Spleen (tissue), 11 donors: ENCODE results near the gene BANP. TPM values are rescaled to one million over a fixed set of nuclear protein-coding genes. Genes with fewer than 3 reads are reported as not detected.
A peak's percentile ranks its signal among the peaks of the same experiment; 100 is the strongest.

Experiments
- DNase-seq: peaks from one replicate; pipeline ENCODE4 v3.0.0-alpha.2; 2020
- H3K27ac ChIP-seq, 8 donors: fragments of 200-600 bp; sonication (generic) in 7 of 8; 1 replicate in 4 of 8; 2 replicates in 4 of 8; pipeline versions ENCODE4 v1.5.0 to v1.8.0; 2016 to 2021; ENCODE audit warnings: inconsistent platforms in 4 of 8, mild to moderate bottlenecking in 4 of 8, moderate library complexity in 1 of 8
- H3K27me3 ChIP-seq, 7 donors: fragments of 200-600 bp; sonication (generic) in 6 of 7; replicated peaks in 1 of 7; 1 replicate in 4 of 7; 2 replicates in 3 of 7; pipeline versions ENCODE4 v1.5.0 to v1.8.0; 2016 to 2021; ENCODE audit warnings: inconsistent platforms in 3 of 7, mild to moderate bottlenecking in 1 of 7
- H3K36me3 ChIP-seq, 6 donors: fragments of 200-600 bp; sonication (generic) in 5 of 6; 1 replicate in 4 of 6; 2 replicates in 2 of 6; pipeline versions ENCODE4 v1.5.0 to v1.8.0; 2016 to 2021; ENCODE audit warnings: inconsistent platforms in 2 of 6
- H3K4me1 ChIP-seq, 6 donors: fragments of 200-600 bp; sonication (generic) in 5 of 6; 1 replicate in 3 of 6; 2 replicates in 3 of 6; pipeline versions ENCODE4 v1.5.0 to v1.8.0; 2016 to 2021; ENCODE audit warnings: inconsistent platforms in 3 of 6
- H3K4me3 ChIP-seq, 8 donors: fragments of 200-600 bp; sonication (generic) in 7 of 8; 1 replicate in 4 of 8; 2 replicates in 4 of 8; pipeline versions ENCODE4 v1.5.0 to v1.8.0; 2016 to 2021; ENCODE audit warnings: inconsistent platforms in 4 of 8, mild to moderate bottlenecking in 4 of 8, moderate library complexity in 2 of 8
- H3K9me3 ChIP-seq, 8 donors: fragments of 200-600 bp; sonication (generic) in 7 of 8; 1 replicate in 4 of 8; 2 replicates in 4 of 8; pipeline versions ENCODE4 v1.5.0 to v1.8.0; 2016 to 2021; ENCODE audit warnings: inconsistent platforms in 4 of 8
- POLR2A ChIP-seq, 3 donors: fragments of 450-650 bp; IDR thresholded peaks; one replicate each; pipeline ENCODE4 v1.5.1; 2017; ENCODE audit warnings: antibody characterized with exemption in 3 of 3, mild to moderate bottlenecking in 1 of 3
- POLR2AphosphoS5 ChIP-seq, 3 donors: sonication (generic); formaldehyde crosslinking; IDR thresholded peaks; one replicate each; pipeline ENCODE4 v1.5.1; 2017; ENCODE audit warnings: antibody characterized with exemption in 3 of 3
- WGBS, 5 donors: extraction: QIAGEN DNeasy Blood & Tissue Kit in 3 of 5; methylation state at CpG; one replicate each; pipeline versions ENCODE4 v1.1.5 to v1.1.7; 2013 to 2018; 5-methylcytosine and 5-hydroxymethylcytosine counted together
- intact Hi-C: fragments of 100-400 bp; cut with DNase I; formaldehyde crosslinking; loops from one replicate; pipeline ENCODE4 v1.15.0; 2023; ENCODE audit warnings: low total_unique reads
- polyA plus RNA-seq, 3 donors: library from polyadenylated mRNA; stranded (reverse); fragments of 200-250 nt; gene quantifications; one replicate each; pipeline ENCODE4 v1.2.1, GENCODE V29; 2013
- total RNA-seq, 7 donors: library from RNA; depleted of rRNA in 3 of 7; stranded (reverse); fragments of >200 nt in 3 of 7; fragmentation: NEBNext Ultra II Directional in 4 of 7; extraction: Animal tissue kit (Norgen Biotek cat#: 25700) in 4 of 7; gene quantifications; one replicate each; pipeline versions ENCODE4 v1.1.0 to v1.2.1, GENCODE V29; 2016 to 2021
- TF ChIP-seq, protein P1 (sequence below), 11 experiments: fragments of 200-600 bp in 7 of 11; fragments of 450-650 bp in 4 of 11; sonication (generic) in 4 of 11; IDR thresholded peaks in 8 of 11; conservative IDR thresholded peaks in 3 of 11; 1 replicate in 7 of 11; 2 replicates in 4 of 11; pipeline versions ENCODE4 v1.4.0 to v1.8.0; 2016 to 2021; ENCODE audit warnings: antibody characterized with exemption in 11 of 11, inconsistent platforms in 4 of 11, mild to moderate bottlenecking in 1 of 11
- donor health status: healthy with polysubstance abuse.
- donor health status: DM: no; HTN: no; CAD: no; lungs with moderate emphysema.
- donor health status: DM: no; HTN: no; CAD: no.
- donor health status: Bipolar disorder and iron deficiency.
- donor health status: healthy.
- donor health status: DM: no; HTN: no; CAD: no.
- donor health status: DM: yes; HTN: yes; CAD: no.

The BANP gene
- total and polyA plus RNA-seq, 10 donors: 15.9 to 57.1 (median 42.7) TPM

DNA sequence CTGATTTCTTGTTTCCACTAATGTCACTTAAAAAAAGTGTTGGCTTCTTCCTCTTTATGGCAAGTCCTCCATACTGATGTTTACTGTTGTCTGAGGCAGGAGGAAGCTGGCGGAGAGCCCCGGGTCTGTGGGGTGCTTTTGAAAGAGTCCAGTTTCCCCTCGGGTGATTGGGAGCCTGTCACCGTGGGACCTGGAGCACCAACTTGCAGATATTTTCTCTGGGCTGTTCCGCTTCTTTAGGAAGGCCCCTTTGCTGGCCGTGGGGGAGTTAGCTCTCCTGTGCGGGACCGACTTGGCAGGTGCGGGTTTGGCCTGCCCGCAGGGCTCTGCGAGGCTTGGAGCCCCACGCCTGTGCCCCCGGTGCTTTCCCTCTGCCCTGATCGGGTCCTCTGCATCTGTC lies 3.1 kb downstream of the BANP start:
- Histone ChIP-seq H3K4me1 (peaks cover 55 to 88% (median 74%) of the 10 kb centered on the region in 6 donors), H3K27ac (peak overlapping the region; percentile 72 to 98 (median 96)), H3K27me3 (no peaks in the 10 kb centered on the region), H3K36me3 (peaks cover 0 to 44% (median 3%) of the 10 kb centered on the region in 6 donors), H3K9me3 (no peaks in the 10 kb centered on the region), H3K4me3 (peak overlapping the region in 1 of 8 donors; percentile 59)
- WGBS, 5 donors: 30 to 61% (median 44%) methylated on average over 10 to 14 of the region's 14 CpGs
- peak; percentile 86 for DNase-seq
- intact Hi-C loops: no loop called here
- TF ChIP-seq, protein P1, sequence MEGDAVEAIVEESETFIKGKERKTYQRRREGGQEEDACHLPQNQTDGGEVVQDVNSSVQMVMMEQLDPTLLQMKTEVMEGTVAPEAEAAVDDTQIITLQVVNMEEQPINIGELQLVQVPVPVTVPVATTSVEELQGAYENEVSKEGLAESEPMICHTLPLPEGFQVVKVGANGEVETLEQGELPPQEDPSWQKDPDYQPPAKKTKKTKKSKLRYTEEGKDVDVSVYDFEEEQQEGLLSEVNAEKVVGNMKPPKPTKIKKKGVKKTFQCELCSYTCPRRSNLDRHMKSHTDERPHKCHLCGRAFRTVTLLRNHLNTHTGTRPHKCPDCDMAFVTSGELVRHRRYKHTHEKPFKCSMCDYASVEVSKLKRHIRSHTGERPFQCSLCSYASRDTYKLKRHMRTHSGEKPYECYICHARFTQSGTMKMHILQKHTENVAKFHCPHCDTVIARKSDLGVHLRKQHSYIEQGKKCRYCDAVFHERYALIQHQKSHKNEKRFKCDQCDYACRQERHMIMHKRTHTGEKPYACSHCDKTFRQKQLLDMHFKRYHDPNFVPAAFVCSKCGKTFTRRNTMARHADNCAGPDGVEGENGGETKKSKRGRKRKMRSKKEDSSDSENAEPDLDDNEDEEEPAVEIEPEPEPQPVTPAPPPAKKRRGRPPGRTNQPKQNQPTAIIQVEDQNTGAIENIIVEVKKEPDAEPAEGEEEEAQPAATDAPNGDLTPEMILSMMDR (IDR thresholded peaks at IDR 0.05 in 8 of 11, conservative IDR thresholded peaks at IDR 0.05 in 3 of 11): no peak
- TF ChIP-seq POLR2A (IDR thresholded peaks at IDR 0.05) (no peak), POLR2AphosphoS5 (IDR thresholded peaks at IDR 0.05) (no peak)

- Histone ChIP-seq H3K9me3 (no peaks in the 10 kb centered on the region), H3K27me3 (no peaks in the 10 kb centered on the region), H3K4me1 (peaks cover 55 to 90% (median 77%) of the 10 kb centered on the region in 6 donors), H3K4me3 (peak overlapping the region in 1 of 8 donors; percentile 59), H3K27ac (peak overlapping the region; percentile 72 to 98 (median 96)), H3K36me3 (peaks cover 0 to 44% (median 3%) of the 10 kb centered on the region in 6 donors)
- intact Hi-C loops: no loop called here
- peak in 2 of 3 donors; percentile 54 to 59 for TF ChIP-seq POLR2AphosphoS5 (IDR thresholded peaks at IDR 0.05)
- no peak for TF ChIP-seq POLR2A (IDR thresholded peaks at IDR 0.05)
- TF ChIP-seq, protein P1 (IDR thresholded peaks at IDR 0.05 in 8 of 11, conservative IDR thresholded peaks at IDR 0.05 in 3 of 11): no peak
- 36 to 64% (median 54%) methylated on average over 13 to 15 of the region's 15 CpGs for WGBS, 5 donors
- no peak for DNase-seq
Observed at GRCh38 chr16:87954826-87955225, 3.6 kb downstream of the BANP start.

DNA sequence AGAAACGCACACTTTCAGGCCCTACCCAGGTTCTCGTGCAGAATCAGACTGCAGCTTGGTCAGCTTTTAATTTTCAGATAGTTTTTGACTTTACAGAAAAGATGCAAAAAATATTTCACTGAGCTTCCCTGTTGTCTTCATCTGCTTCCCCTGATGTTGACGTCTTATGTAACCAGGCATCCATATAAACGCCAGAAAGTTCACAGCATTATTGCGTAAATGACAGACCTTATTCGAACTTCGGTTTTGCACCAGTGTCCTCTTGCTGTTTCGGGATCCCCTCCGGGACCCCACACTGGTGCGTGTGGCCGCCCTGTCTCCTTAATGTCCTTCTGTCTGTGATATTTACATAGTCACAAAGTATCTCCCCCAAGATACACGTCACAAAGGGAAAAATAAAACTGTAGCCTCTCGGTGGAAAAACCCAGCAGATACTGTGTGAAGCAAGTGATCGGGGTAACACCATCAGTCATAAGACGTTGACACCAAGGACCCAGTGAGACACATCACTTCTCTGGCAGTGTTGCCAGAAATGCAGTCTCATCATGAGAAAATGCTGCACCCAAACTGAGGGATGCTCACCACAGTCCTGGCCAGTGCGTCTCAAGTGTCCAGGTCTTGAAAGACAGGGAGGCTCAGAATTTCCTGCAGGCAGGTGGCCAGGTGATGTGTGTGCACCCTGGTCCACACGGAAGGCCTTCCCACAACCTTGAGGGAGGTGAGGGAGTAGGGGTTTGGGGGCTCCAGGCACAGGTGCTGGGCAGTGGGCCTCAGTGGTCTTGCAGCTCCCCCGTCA lies 4.3 kb downstream of the BANP start:
- intact Hi-C loops: no loop called here
- H3K4me1 ChIP-seq: peaks cover 55 to 89% (median 78%) of the 10 kb centered on the region in 6 donors
- TF ChIP-seq, protein P1 (IDR thresholded peaks at IDR 0.05 in 8 of 11, conservative IDR thresholded peaks at IDR 0.05 in 3 of 11): no peak
- TF ChIP-seq POLR2AphosphoS5 (IDR thresholded peaks at IDR 0.05) (no peak), POLR2A (IDR thresholded peaks at IDR 0.05) (no peak)
- WGBS, 5 donors: 64 to 80% (median 68%) methylated on average over 17 to 18 of the region's 18 CpGs
- DNase-seq: no peak
- no peaks in the 10 kb centered on the region for H3K27me3 ChIP-seq
- H3K27ac ChIP-seq: peak overlapping the region; percentile 76 to 98 (median 96)
- peak overlapping the region in 1 of 8 donors; percentile 59 for H3K4me3 ChIP-seq
- peaks cover 0 to 44% (median 3%) of the 10 kb centered on the region in 6 donors for H3K36me3 ChIP-seq
- H3K9me3 ChIP-seq: no peaks in the 10 kb centered on the region

DNA sequence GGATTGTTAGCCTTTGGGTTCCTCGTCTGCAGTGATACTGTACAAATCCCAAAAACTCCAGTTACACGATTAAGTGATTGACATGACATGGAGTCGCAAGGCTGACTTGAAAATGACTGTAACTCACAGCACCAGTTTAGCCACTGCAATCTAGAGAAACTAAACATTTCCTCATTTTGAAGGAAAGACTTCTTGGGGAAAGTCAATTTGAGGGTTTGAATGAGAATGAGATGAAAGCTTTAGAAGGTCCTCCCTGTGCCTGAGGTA lies 4.8 kb downstream of the BANP start:
- no peaks in the 10 kb centered on the region for H3K9me3 ChIP-seq
- peak overlapping the region; percentile 76 to 98 (median 96) for H3K27ac ChIP-seq
- H3K27me3 ChIP-seq: no peaks in the 10 kb centered on the region
- intact Hi-C loops: no loop called here
- WGBS, 5 donors: 24 to 47% (median 29%) methylated on average over 3 of the region's 3 CpGs
- peak overlapping the region in 2 of 8 donors; percentile 21 to 59 for H3K4me3 ChIP-seq
- H3K4me1 ChIP-seq: peaks cover 55 to 88% (median 77%) of the 10 kb centered on the region in 6 donors
- DNase-seq: no peak
- peaks cover 0 to 46% (median 4%) of the 10 kb centered on the region in 6 donors for H3K36me3 ChIP-seq
- TF ChIP-seq POLR2AphosphoS5 (IDR thresholded peaks at IDR 0.05): no peak
- peak in 1 of 3 donors; percentile 42 for TF ChIP-seq POLR2A (IDR thresholded peaks at IDR 0.05)
